ENCODE measurements around the gene CACNA1C. TPM values are rescaled to one million over a fixed set of nuclear protein-coding genes. Genes with fewer than 3 reads are reported as not detected.

Gene CACNA1C
- total and polyA plus RNA-seq, 2 of the 4 experiments (the other 2 are of a cell fraction), result 1.6 to 2.6 TPM

- Histone ChIP-seq H4K91ac (ENCODE audit: insufficient read depth, low read depth, low read length) (no peak overlapping the region), H3K56ac (ENCODE audit: extremely low read depth, insufficient read depth, low read length) (no peak overlapping the region), H3K14ac (replicated peaks; ENCODE audit: low read depth, low read length) (no peak overlapping the region), H3K9me1 (ENCODE audit: insufficient read depth, low read length) (peaks cover 3% of the 10 kb centered on the region; the same call in 1 of the 2 replicates), H3K4me1 (ENCODE audit: control insufficient read depth, insufficient read depth, low read length) (peaks cover 6% of the 10 kb centered on the region; the same call in 1 of the 2 replicates), H3K36me3 (ENCODE audit: control insufficient read depth, insufficient read depth, low read length) (no peaks in the 10 kb centered on the region), H3K23ac (ENCODE audit: low read depth, low read length) (no peak overlapping the region), H2BK15ac (ENCODE audit: low read depth, low read length) (no peak overlapping the region), H4K5ac (ENCODE audit: low read depth, low read length) (no peak overlapping the region), H3K18ac (ENCODE audit: low read depth, low read length) (no peak overlapping the region), H4K20me1 (ENCODE audit: insufficient read depth, low read length) (no peaks in the 10 kb centered on the region; the same call in 1 of the 2 replicates), H3K79me1 (ENCODE audit: low read depth in 1 of 2, low read length in 2 of 2) (no peaks in the 10 kb centered on the region), H2BK5ac (ENCODE audit: low read depth, low read length, poor library complexity, severe bottlenecking) (no peak overlapping the region), H3K9ac (ENCODE audit: low read depth, low read length) (no peak overlapping the region), H2BK20ac (ENCODE audit: low read depth, low read length) (no peak overlapping the region; the same call in 1 of the 2 replicates), H3K4me2 (ENCODE audit: low read depth, low read length) (no peak overlapping the region), H2AFZ (replicated peaks; ENCODE audit: low read length, poor library complexity) (peak overlapping the region; percentile 10), H3K9me3 (ENCODE audit: control insufficient read depth, insufficient read depth, low read length) (no peaks in the 10 kb centered on the region), H3K27ac (ENCODE audit: insufficient read depth, low read length) (no peak overlapping the region), H2AK9ac (replicated peaks; ENCODE audit: low read depth, low read length, poor library complexity) (no peak overlapping the region), H2AK5ac (ENCODE audit: low read depth, low read length) (no peak overlapping the region), H2BK120ac (ENCODE audit: low read depth, low read length) (no peak overlapping the region), H3K27me3 (ENCODE audit: control insufficient read depth, insufficient read depth, low read length) (no peaks in the 10 kb centered on the region; the same call in 1 of the 2 replicates), H3K4ac (ENCODE audit: low read depth, low read length) (no peak overlapping the region; the same call in 1 of the 2 replicates), H4K8ac (ENCODE audit: low read depth in 2 of 2, low read length in 2 of 2) (no peak overlapping the region), H3K4me3 (ENCODE audit: insufficient read depth, low read depth, low read length) (no peak overlapping the region)
- no TSS peak for BruUV-seq (replicated peaks)
- intact Hi-C loops (cut with micrococcal nuclease), result no loop called here
- dilution Hi-C loops (cut with HindIII; ENCODE audit: low sequenced_read_pairs, unreplicated experiment), result no loop called here
- DNase-seq, result no peak
- CTCF ChIA-PET, result no interaction called here
- POLR2A ChIA-PET (ENCODE audit: unreplicated experiment), result no interaction called here
- 81% methylated on average over 13 of the region's 19 CpGs; no CpG with 5 or more reads in 1 of the 2 experiments for WGBS, 2 experiments (ENCODE audit: extremely low coverage in 2 of 2, insufficient read length in 1 of 2)
- ATAC-seq (ENCODE audit: low read depth), result no peak
- in situ Hi-C loops (cut with MboI; ENCODE audit: low sequenced_read_pairs), result no loop called here
- TF ChIP-seq NFE2L2 (IDR thresholded peaks at IDR 0.05; ENCODE audit: low read depth, low read length) (no peak), CEBPB (IDR thresholded peaks at IDR 0.05; ENCODE audit: low read depth, low read length) (no peak), CTCF (conservative IDR thresholded peaks at IDR 0.05; ENCODE audit: low read depth, low read length) (no peak), RFX5 (IDR thresholded peaks at IDR 0.05; ENCODE audit: low read depth, low read length) (no peak), CHD1 (IDR thresholded peaks at IDR 0.05; ENCODE audit: low read depth, low read length) (no peak), FOS (IDR thresholded peaks at IDR 0.05; ENCODE audit: low read depth, low read length) (no peak), BHLHE40 (IDR thresholded peaks at IDR 0.05; ENCODE audit: low read depth, low read length) (no peak), POLR2A (IDR thresholded peaks at IDR 0.05; ENCODE audit: low read depth, low read length) (no peak), RCOR1 (IDR thresholded peaks at IDR 0.05; ENCODE audit: insufficient replicate concordance, low read length) (no peak), ELK1 (IDR thresholded peaks at IDR 0.05; ENCODE audit: borderline replicate concordance, low read depth, low read length) (no peak), USF2 (IDR thresholded peaks at IDR 0.05; ENCODE audit: low read depth, low read length) (no peak), SMC3 (IDR thresholded peaks at IDR 0.05; ENCODE audit: low read depth, low read length) (no peak), RAD21 (IDR thresholded peaks at IDR 0.05; ENCODE audit: low read length) (no peak)
Measured at GRCh38 chr12:2354151-2354991, 301.6 kb downstream of the CACNA1C start.

Measured in IMR-90 (cell line).